HUES48 (cell line): Measurements from ENCODE around the gene THG1L.
A peak's percentile ranks its signal among the peaks of the same experiment; 100 is the strongest.

ENCODE experiments used
- H3K27ac ChIP-seq: one replicate; pipeline ENCODE4 v1.7.0; 2013; ENCODE audit warnings: low read depth, low read length, inconsistent platforms
- H3K27me3 ChIP-seq: 2 replicates; pipeline ENCODE4 v1.6.1; 2013; ENCODE audit warnings: mild to moderate bottlenecking, low read length; ENCODE audit not compliant: control insufficient read depth, insufficient read depth
- H3K36me3 ChIP-seq: 2 replicates; pipeline ENCODE4 v1.6.1; 2013; ENCODE audit warnings: low read length; ENCODE audit not compliant: control insufficient read depth, insufficient read depth
- H3K4me1 ChIP-seq: 2 replicates; pipeline ENCODE4 v1.6.1; 2013; ENCODE audit warnings: mild to moderate bottlenecking, low read length; ENCODE audit not compliant: control insufficient read depth, insufficient read depth
- H3K4me3 ChIP-seq: 2 replicates; pipeline ENCODE4 v1.5.1; 2013; ENCODE audit warnings: mild to moderate bottlenecking, low read depth, low read length
- H3K9ac ChIP-seq: 2 replicates; pipeline ENCODE4 v1.6.1; 2013; ENCODE audit warnings: mild to moderate bottlenecking, low read depth, low read length, moderate library complexity
- H3K9me3 ChIP-seq: 2 replicates; pipeline ENCODE4 v1.6.1; 2013; ENCODE audit warnings: low read length; ENCODE audit not compliant: control insufficient read depth, insufficient read depth

THG1L gene

DNA sequence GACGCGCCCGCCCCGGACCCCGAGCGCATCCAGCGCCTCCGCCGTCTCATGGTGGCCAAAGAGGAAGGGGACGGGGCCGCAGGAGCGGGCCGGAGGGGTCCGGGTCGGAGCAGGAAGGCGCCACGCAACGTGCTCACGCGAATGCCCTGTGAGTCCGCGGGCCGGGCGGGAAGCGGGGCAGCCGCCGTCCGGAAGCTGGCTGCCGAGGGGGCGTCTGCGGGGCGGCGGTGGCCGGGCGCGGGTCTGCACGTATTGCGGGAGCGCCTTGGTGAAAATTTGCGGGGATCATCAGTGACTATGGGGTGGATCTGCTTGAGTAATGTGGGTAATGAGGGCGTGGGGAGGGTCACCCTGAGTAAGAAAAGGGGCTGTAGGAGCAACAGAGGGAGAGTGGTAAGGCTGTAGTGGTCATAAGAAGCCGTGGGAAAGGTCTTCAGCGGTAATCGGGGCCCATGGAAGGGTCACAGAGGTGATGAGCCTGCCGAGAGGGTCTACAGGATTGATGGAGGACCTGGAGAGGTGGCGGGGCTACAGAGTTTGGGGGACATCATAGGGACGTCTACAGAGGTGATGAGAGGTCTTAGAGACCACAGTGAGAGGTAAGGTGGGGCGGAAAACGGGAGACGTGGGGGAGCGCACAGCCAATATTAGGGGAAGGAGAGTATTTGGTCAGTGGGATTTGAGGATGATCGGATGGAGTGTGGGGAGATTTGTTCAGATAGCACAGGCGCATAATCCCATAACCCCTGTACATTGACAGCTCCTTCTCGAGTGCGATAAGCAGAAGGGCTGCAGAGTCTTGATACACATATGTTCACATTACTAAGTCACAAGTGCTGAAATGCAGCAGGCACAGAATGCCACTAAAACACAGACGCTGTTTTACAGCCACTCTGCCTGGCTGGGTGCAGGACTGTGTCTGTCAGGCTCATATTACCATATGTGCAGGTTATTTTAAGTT lies 13.1 kb downstream of the THG1L start:
- Histone ChIP-seq H3K4me1 (no peaks in the 10 kb centered on the region; the same call in 1 of the 2 replicates), H3K4me3 (peak overlapping the region; percentile 60), H3K27ac (no peak overlapping the region), H3K9ac (no peak overlapping the region; the same call in 1 of the 2 replicates), H3K27me3 (peaks cover 17% of the 10 kb centered on the region), H3K9me3 (no peaks in the 10 kb centered on the region), H3K36me3 (peaks cover 9% of the 10 kb centered on the region)

DNA sequence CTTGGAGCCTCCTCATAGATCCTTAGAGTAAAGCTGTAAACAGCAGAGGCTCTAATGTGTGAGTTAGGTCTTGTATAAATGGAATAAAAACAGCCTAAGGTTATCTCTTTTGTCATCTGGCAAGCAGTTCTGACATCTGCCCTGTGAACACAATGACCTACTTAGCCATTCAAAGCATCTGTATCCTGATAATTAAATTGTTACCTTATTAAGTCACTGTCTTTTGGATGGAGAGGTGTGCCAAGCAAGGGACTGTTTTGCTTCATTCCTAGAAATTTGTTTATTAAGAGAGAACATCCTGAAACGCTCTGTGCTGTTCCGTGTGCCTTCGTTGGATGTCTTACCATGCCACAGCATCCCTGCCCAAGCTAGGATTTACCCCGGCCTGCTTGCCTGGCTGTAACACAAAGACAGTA lies 13.8 kb downstream of the THG1L start:
- H3K9me3 ChIP-seq, result no peaks in the 10 kb centered on the region
- peaks cover 1% of the 10 kb centered on the region for H3K36me3 ChIP-seq
- H3K27me3 ChIP-seq, result peaks cover 17% of the 10 kb centered on the region
- H3K27ac ChIP-seq, result no peak overlapping the region
- H3K4me3 ChIP-seq, result no peak overlapping the region
- H3K4me1 ChIP-seq, result no peaks in the 10 kb centered on the region; the same call in 1 of the 2 replicates
- no peak overlapping the region for H3K9ac ChIP-seq

DNA sequence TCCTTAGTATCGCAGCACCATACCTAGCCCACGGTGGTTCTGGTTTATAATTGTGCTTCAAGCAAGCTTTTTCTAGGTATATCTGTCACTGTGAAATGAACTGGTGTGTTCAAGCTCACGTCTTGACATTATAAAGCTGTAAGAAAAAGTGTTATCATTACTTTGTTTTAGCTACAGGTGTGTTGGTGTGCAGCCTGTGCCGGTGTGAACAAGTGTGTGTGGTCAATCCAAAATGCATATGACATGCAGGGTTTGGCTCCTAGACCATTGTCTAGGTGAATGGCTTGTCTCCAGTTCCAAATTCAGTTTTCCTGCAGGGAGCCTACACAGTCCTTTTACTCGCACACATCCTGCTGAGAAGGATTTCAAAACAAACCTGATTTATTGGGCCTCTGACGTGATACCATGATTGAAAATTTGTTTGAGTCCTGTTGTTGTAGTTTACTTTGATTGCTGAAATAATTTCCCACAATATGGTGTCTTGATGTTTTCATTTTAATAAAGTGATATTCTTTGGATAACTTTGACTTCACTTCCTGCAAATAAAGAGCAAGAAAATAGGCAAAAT lies 16.0 kb downstream of the THG1L start:
- Histone ChIP-seq H3K9me3 (no peaks in the 10 kb centered on the region), H3K27me3 (peaks cover 17% of the 10 kb centered on the region), H3K4me1 (no peaks in the 10 kb centered on the region; the same call in 1 of the 2 replicates), H3K9ac (no peak overlapping the region), H3K4me3 (no peak overlapping the region), H3K36me3 (no peaks in the 10 kb centered on the region), H3K27ac (no peak overlapping the region)

DNA sequence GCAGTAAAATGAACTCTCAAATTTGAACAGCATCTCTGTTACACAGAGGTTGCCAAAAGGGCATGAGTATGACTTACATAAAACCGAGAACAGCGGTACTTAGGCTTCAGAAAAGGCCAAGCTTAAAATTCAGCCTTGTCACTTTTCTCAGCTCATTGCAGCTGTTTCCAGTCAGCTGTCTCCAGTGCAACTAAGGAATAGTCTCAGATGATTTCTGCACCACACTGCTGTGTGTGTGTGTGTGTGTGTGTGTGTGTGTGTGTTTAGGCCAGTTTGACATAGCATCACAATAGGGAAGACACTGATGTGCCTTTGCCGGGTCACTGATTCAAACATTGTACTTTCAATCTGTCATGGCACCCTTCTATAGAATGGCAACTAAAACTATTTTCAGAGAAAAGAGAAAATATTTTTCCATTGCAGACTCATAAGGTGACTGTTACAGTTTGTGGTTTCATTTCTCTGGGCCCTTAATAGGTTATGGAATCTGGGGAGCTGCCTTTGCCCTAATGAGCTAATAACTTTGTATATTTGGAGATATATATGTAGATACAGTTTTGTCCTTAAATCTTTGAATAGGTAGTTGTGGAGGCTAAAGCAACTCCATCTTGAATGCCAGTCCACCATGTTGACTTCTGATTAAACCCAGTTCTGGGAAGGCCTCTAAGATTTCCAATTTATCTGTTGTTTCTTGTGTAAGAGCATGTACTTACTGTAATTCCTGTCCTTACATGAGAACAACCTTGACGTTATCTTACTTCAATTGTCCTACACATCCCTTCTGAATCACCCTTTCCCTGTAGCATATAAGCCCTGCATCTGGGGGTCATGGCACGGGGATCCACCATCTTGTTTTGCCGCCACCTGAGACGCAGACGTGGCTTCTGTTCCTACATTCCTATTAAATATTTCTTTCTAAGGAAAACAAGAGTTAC lies 16.8 kb downstream of the THG1L start:
- H3K27ac ChIP-seq, result no peak overlapping the region
- H3K4me1 ChIP-seq, result no peaks in the 10 kb centered on the region; the same call in 1 of the 2 replicates
- H3K27me3 ChIP-seq, result peaks cover 17% of the 10 kb centered on the region
- H3K4me3 ChIP-seq, result no peak overlapping the region
- H3K9ac ChIP-seq, result no peak overlapping the region
- H3K36me3 ChIP-seq, result no peaks in the 10 kb centered on the region
- H3K9me3 ChIP-seq, result no peaks in the 10 kb centered on the region

DNA sequence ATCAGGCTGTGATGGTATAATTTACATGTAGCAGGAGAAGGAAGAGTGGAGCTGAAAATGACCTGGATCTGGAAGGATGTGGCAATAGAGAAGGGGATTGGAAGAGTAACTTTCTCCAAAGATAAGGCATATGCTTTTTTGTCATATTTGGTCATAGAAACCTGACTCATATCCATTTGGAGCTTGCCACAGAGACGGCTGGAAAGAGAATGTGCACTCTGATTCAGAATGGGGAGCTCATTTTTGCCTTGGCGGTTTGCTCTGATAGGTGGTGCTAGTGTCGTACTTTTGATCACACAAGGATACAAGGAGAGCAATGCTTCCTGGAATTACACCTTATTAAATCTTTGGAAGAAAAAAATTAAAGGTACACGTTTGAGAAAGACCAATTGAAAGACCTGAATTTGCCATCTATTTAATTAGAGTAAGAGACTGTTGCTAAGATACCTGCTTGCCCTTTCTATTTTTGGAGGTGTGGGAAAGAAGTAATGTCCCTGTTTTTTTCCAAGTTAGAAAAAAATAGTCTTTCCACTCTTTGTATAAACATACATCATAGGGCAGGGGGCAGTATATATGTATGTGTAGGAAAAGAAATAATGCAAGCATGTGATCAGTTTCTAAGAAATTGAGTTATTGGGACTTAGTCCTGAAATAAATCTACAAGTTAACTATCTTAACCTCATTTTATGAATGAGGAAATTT lies 17.7 kb downstream of the THG1L start:
- H3K27me3 ChIP-seq, result peaks cover 17% of the 10 kb centered on the region
- H3K9me3 ChIP-seq, result no peaks in the 10 kb centered on the region
- H3K36me3 ChIP-seq, result no peaks in the 10 kb centered on the region
- no peak overlapping the region for H3K9ac ChIP-seq
- H3K27ac ChIP-seq, result no peak overlapping the region
- H3K4me3 ChIP-seq, result no peak overlapping the region
- H3K4me1 ChIP-seq, result no peaks in the 10 kb centered on the region; the same call in 1 of the 2 replicates

DNA sequence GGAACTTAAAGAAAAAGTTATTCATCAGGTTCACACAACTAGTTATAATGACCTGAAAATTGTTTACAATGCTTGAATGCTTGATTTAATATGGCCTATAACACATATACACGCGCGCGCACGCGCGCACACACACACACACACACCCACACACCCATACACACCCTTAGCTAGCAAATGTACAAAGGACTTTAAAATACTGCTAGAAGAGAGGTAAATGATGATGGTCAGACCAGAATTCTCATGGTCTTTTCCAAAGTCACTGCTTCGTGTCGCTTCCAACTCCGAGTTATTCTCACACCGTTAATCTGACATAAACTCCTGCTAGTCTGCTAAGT lies 18.2 kb downstream of the THG1L start:
- Histone ChIP-seq H3K9me3 (no peaks in the 10 kb centered on the region), H3K9ac (no peak overlapping the region), H3K4me1 (no peaks in the 10 kb centered on the region; the same call in 1 of the 2 replicates), H3K36me3 (no peaks in the 10 kb centered on the region), H3K4me3 (no peak overlapping the region), H3K27ac (no peak overlapping the region), H3K27me3 (peaks cover 12% of the 10 kb centered on the region)

DNA sequence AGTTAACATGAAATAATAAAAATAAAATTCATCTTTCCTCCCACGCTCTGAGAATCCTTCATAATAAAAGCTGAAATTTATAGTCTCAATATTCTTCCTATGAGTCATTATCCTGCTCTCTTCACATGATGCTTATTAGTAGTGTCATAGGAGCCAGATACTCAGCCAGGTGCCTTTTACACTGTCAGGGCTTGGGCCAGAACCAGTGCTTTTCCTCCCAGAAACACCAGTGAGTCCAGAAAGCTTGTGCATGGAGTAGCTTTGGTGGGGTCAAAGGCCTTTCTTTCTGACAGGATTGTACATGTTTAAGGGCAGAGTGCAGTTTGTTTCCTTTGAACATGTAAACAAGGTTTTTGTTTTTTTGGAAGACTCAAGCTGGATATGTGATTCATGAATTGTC lies 19.1 kb downstream of the THG1L start:
- H3K9ac ChIP-seq, result no peak overlapping the region
- H3K4me3 ChIP-seq, result no peak overlapping the region
- no peak overlapping the region for H3K27ac ChIP-seq
- H3K9me3 ChIP-seq, result no peaks in the 10 kb centered on the region
- peaks cover 3% of the 10 kb centered on the region; the same call in 1 of the 2 replicates for H3K27me3 ChIP-seq
- no peaks in the 10 kb centered on the region for H3K36me3 ChIP-seq
- H3K4me1 ChIP-seq, result no peaks in the 10 kb centered on the region

DNA sequence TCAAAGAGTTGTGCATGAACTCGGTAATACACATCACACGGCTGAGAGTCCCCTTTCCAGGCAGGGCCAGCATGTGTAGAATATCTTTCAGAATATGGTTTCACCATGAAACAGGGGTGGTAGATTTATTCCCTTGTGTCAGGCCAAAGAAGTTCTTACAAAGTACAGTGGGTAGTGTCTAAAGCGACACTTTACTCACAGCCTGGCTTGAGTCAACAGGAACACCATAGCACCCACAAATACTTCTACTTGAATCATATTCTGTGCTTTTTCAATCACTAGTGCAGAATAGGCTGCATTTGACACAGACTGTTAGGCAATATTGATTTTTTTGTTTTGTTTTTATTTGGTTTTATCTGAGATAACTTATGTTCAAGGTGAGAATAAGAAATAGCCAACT lies 24.9 kb downstream of the THG1L start:
- Histone ChIP-seq H3K4me3 (no peak overlapping the region), H3K4me1 (no peaks in the 10 kb centered on the region), H3K9ac (no peak overlapping the region), H3K27me3 (no peaks in the 10 kb centered on the region), H3K36me3 (no peaks in the 10 kb centered on the region), H3K9me3 (no peaks in the 10 kb centered on the region), H3K27ac (no peak overlapping the region)

DNA sequence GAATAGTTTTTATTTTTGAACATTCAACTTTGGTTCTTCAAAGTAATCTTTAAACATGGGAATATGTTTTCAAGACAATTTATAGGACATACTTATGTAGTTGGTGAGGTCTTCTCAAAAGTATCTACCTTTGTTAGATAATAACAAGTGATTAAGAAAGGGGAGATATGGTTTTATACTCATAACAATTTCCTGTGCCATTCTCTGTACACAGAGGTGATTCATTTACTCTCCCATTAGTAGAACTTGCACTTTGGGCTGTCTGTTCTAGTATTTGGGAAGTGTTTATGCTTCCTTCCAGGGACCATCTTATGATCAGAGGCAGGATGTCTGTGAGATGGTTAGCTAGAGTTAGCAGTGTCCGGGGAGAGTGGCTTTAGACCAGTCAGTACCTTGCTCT lies 27.5 kb downstream of the THG1L start:
- no peak overlapping the region for H3K9ac ChIP-seq
- no peaks in the 10 kb centered on the region for H3K4me1 ChIP-seq
- H3K4me3 ChIP-seq, result no peak overlapping the region
- no peaks in the 10 kb centered on the region for H3K36me3 ChIP-seq
- H3K27ac ChIP-seq, result no peak overlapping the region
- no peaks in the 10 kb centered on the region for H3K9me3 ChIP-seq
- H3K27me3 ChIP-seq, result no peaks in the 10 kb centered on the region
